GM21381 (cell line): ENCODE measurements around the gene RNF212.

Experiments used
- ATAC-seq: cut with Tn5 transposase; IDR thresholded peaks from one replicate; pipeline ENCODE4 v1.9.1; 2021; ENCODE audit warnings: mild to moderate bottlenecking, moderate library complexity; ENCODE audit not compliant: unreplicated experiment

RNF212 gene

GRCh38 chr4:1115528-1116293 lies 2.3 kb upstream of the RNF212 start:
- no peak for ATAC-seq

GRCh38 chr4:1112821-1113182 lies 562 bp downstream of the RNF212 start:
- no peak for ATAC-seq

GRCh38 chr4:1112174-1112820 lies 1.1 kb downstream of the RNF212 start:
- no peak for ATAC-seq

GRCh38 chr4:1111259-1111809 lies 2.0 kb downstream of the RNF212 start:
- ATAC-seq: no peak

GRCh38 chr4:1109898-1110506 lies 3.4 kb downstream of the RNF212 start:
- ATAC-seq: no peak

GRCh38 chr4:1109333-1109732 lies 4.0 kb downstream of the RNF212 start:
- ATAC-seq: no peak

- ATAC-seq: no peak
Observed at GRCh38 chr4:1105662-1106061, 7.7 kb downstream of the RNF212 start.

- ATAC-seq: no peak
Observed at GRCh38 chr4:1105067-1105466, 8.3 kb downstream of the RNF212 start.

GRCh38 chr4:1104647-1105046 lies 8.7 kb downstream of the RNF212 start:
- no peak for ATAC-seq

GRCh38 chr4:1099684-1100335 lies 13.6 kb downstream of the RNF212 start:
- no peak for ATAC-seq

- no peak for ATAC-seq
Observed at GRCh38 chr4:1099270-1099669, 14.1 kb downstream of the RNF212 start.

GRCh38 chr4:1098311-1098925 lies 14.9 kb downstream of the RNF212 start:
- no peak for ATAC-seq

GRCh38 chr4:1097553-1097952 lies 15.8 kb downstream of the RNF212 start:
- no peak for ATAC-seq

- no peak for ATAC-seq
Observed at GRCh38 chr4:1096841-1097240, 16.5 kb downstream of the RNF212 start.

- no peak for ATAC-seq
Observed at GRCh38 chr4:1094336-1094690, 19.1 kb downstream of the RNF212 start.

- no peak for ATAC-seq
Observed at GRCh38 chr4:1093391-1094335, 19.7 kb downstream of the RNF212 start.

GRCh38 chr4:1092983-1093361 lies 20.4 kb downstream of the RNF212 start:
- ATAC-seq: no peak

- ATAC-seq: no peak
Observed at GRCh38 chr4:1092026-1092982, 21.1 kb downstream of the RNF212 start.

GRCh38 chr4:1091561-1091995 lies 21.8 kb downstream of the RNF212 start:
- no peak for ATAC-seq
